Neuronal stem cell (in vitro differentiated cells): ENCODE measurements around the gene MYH14.
A peak's percentile ranks its signal among the peaks of the same experiment; 100 is the strongest.

ENCODE experiments used
- DNase-seq: peaks from one replicate; pipeline ENCODE4 v3.0.0-alpha.2; 2013; ENCODE audit warnings: low spot score
- H2AFZ ChIP-seq: one replicate; pipeline ENCODE4 v1.6.1; 2013; ENCODE audit warnings: mild to moderate bottlenecking, low read length, inconsistent platforms
- H2AK5ac ChIP-seq: 2 replicates; pipeline ENCODE4 v1.6.1; 2013; ENCODE audit warnings: low read depth, mild to moderate bottlenecking, inconsistent platforms, low read length, moderate library complexity, mixed read lengths
- H2BK120ac ChIP-seq: 2 replicates; pipeline ENCODE4 v1.6.1; 2013; ENCODE audit warnings: low read depth, mild to moderate bottlenecking, inconsistent platforms, low read length, moderate library complexity, mixed read lengths
- H2BK12ac ChIP-seq: one replicate; pipeline ENCODE4 v1.6.1; 2013; ENCODE audit warnings: low read length, inconsistent platforms
- H2BK15ac ChIP-seq: 2 replicates; pipeline ENCODE4 v1.6.1; 2013; ENCODE audit warnings: mild to moderate bottlenecking, low read length, inconsistent platforms, mixed read lengths
- H2BK5ac ChIP-seq: one replicate; pipeline ENCODE4 v1.6.1; 2013; ENCODE audit warnings: inconsistent platforms, mild to moderate bottlenecking, low read length, moderate library complexity
- H3K14ac ChIP-seq: one replicate; pipeline ENCODE4 v1.6.1; 2013; ENCODE audit warnings: low read length, inconsistent platforms
- H3K18ac ChIP-seq: 2 replicates; pipeline ENCODE4 v1.6.1; 2013; ENCODE audit warnings: low read length, inconsistent platforms
- H3K23ac ChIP-seq: 2 replicates; pipeline ENCODE4 v1.6.1; 2013; ENCODE audit warnings: low read depth, mild to moderate bottlenecking, mixed read lengths, low read length, inconsistent platforms; ENCODE audit not compliant: poor library complexity
- H3K27ac ChIP-seq: replicated peaks from 3 replicates; pipeline ENCODE4 v1.5.1; 2013; ENCODE audit warnings: low read length, inconsistent platforms
- H3K27me3 ChIP-seq, 3 experiments: 2 replicates each; pipeline ENCODE4 v1.6.1; 2013; ENCODE audit warnings: low read length in 3 of 3, mild to moderate bottlenecking in 2 of 3, inconsistent platforms in 1 of 3, low read depth in 1 of 3, mixed read lengths in 1 of 3, moderate library complexity in 1 of 3; ENCODE audit not compliant: control insufficient read depth in 3 of 3, insufficient read depth in 3 of 3
- H3K36me3 ChIP-seq, 2 donors: replicated peaks in 1 of 2; 2 replicates each; pipeline ENCODE4 v1.6.1; 2013; ENCODE audit warnings: low read length in 2 of 2; ENCODE audit not compliant: control insufficient read depth in 2 of 2, insufficient read depth in 2 of 2
- H3K4ac ChIP-seq: 2 replicates; pipeline ENCODE4 v1.6.1; 2013; ENCODE audit warnings: inconsistent platforms, mild to moderate bottlenecking, low read length, moderate library complexity
- H3K4me1 ChIP-seq, 2 donors: 1 replicate in 1 of 2; 2 replicates in 1 of 2; pipeline ENCODE4 v1.6.1; 2013; ENCODE audit warnings: low read length in 2 of 2, low read depth in 1 of 2; ENCODE audit not compliant: control insufficient read depth in 2 of 2, insufficient read depth in 1 of 2
- H3K4me2 ChIP-seq: one replicate; pipeline ENCODE4 v1.6.1; 2013; ENCODE audit warnings: mild to moderate bottlenecking, low read length, inconsistent platforms; ENCODE audit not compliant: insufficient read depth, poor library complexity, severe bottlenecking
- H3K4me3 ChIP-seq, 2 donors: 2 replicates each; pipeline ENCODE4 v1.5.1; 2013; ENCODE audit warnings: low read length in 2 of 2, mild to moderate bottlenecking in 2 of 2, inconsistent platforms in 1 of 2, moderate library complexity in 1 of 2
- H3K79me1 ChIP-seq: one replicate; pipeline ENCODE4 v1.6.1; 2013; ENCODE audit warnings: low read depth, mild to moderate bottlenecking, inconsistent platforms, low read length, moderate library complexity
- H3K9ac ChIP-seq: one replicate; pipeline ENCODE4 v1.6.1; 2013; ENCODE audit warnings: mild to moderate bottlenecking, low read depth, low read length, inconsistent platforms; ENCODE audit not compliant: poor library complexity
- H3K9me3 ChIP-seq, 2 donors: replicated peaks in 1 of 2; 2 replicates each; pipeline versions ENCODE3 to v1.6.1; 2013; ENCODE audit warnings: low read length in 2 of 2, mild to moderate bottlenecking in 2 of 2, inconsistent platforms in 1 of 2, low read depth in 1 of 2, mixed read lengths in 1 of 2, moderate library complexity in 1 of 2; ENCODE audit not compliant: control insufficient read depth in 2 of 2, insufficient read depth in 1 of 2
- H4K8ac ChIP-seq: one replicate; pipeline ENCODE4 v1.6.1; 2013; ENCODE audit warnings: low read depth, mild to moderate bottlenecking, inconsistent platforms, low read length, moderate library complexity
- H4K91ac ChIP-seq: one replicate; pipeline ENCODE4 v1.6.1; 2013; ENCODE audit warnings: low read length, low read depth, mild to moderate bottlenecking, inconsistent platforms; ENCODE audit not compliant: poor library complexity
- WGBS, 2 donors: extraction: QIAGEN DNeasy Blood & Tissue Kit; methylation state at CpG; one replicate each; pipeline ENCODE4 v1.1.7; 2013; ENCODE audit warnings: missing lambda C conversion rate in 2 of 2, mixed read lengths in 1 of 2; ENCODE audit not compliant: insufficient read length in 2 of 2, insufficient replicate concordance in 1 of 2; ENCODE audit errors: extremely low coverage in 2 of 2; 5-methylcytosine and 5-hydroxymethylcytosine counted together

MYH14 gene

DNA sequence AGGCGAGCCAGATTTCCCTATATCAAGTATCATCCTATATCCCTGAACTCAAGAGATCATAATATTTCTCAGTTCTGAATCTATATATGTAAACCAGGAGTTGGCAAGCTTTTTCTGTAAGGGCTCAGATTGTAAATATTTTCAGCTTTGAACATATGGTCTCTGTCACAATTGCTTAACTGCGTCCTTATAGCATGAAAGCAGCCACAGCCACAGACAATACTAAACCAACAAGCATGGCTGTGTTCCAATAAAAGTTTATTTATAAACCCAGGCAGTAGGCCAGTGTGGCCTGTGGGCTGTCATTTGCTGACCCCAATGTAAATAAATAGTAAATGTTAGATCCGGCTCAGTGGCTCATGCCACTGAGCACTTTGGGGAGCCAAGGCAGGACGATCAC is 12.2 kb upstream of the MYH14 start:
- no peak overlapping the region for H2BK5ac ChIP-seq
- DNase-seq: no peak
- peaks cover 0 to 7% (median 0%) of the 10 kb centered on the region in 3 experiments for H3K27me3 ChIP-seq
- H3K23ac ChIP-seq: no peak overlapping the region
- H3K9me3 ChIP-seq: peaks cover 0 to 3% of the 10 kb centered on the region in 2 donors
- H3K4me2 ChIP-seq: no peak overlapping the region
- no peak overlapping the region for H2AK5ac ChIP-seq
- no peak overlapping the region for H3K27ac ChIP-seq
- WGBS, 2 donors: no CpG with 5 or more reads among the region's 4 CpGs
- H3K4me1 ChIP-seq: no peaks in the 10 kb centered on the region
- H3K4me3 ChIP-seq: no peak overlapping the region
- no peak overlapping the region for H3K4ac ChIP-seq
- H3K14ac ChIP-seq: no peak overlapping the region
- H3K79me1 ChIP-seq: no peaks in the 10 kb centered on the region
- H2BK120ac ChIP-seq: no peak overlapping the region
- no peak overlapping the region for H4K91ac ChIP-seq
- H2BK15ac ChIP-seq: no peak overlapping the region
- peaks cover 0 to 2% of the 10 kb centered on the region in 2 donors for H3K36me3 ChIP-seq
- no peak overlapping the region for H3K9ac ChIP-seq
- H2BK12ac ChIP-seq: no peak overlapping the region
- no peak overlapping the region for H3K18ac ChIP-seq
- no peak overlapping the region for H4K8ac ChIP-seq
- H2AFZ ChIP-seq: no peak overlapping the region

DNA sequence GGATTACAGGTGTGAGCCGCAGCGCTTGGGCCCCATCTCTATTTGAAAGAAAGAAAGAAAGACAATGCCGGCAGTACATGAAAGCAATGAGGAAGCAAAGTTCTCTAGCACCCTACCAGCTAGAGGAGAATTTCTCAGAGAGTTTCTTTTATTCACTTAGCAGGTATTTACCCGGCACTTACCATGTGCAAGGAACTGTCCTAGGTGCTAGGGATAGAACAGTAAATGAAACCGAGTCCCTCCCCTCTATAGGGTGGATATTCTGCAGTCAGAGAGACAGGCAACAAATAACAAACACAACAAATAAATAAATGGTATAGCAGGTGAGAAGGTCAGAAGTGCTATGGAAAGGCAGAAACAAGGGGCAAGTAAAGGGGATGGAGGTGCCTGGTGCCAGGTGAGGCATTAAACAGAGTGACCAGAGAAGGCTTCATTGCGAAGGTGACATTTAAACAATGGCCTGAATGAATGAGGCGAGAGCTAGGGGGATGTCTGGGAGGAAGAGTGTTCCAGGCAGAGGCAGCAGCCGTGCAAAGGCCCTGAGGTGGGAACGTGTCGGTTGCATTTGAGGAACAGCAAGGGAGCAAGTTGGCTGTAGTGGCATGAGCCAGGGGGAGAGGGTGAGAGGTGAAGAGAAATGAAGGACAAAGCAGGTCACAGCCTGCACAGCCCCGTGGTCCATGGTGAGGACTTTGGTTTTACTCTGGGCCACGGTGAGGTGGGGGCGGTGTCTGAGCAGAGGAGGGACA is 10.8 kb upstream of the MYH14 start:
- Histone ChIP-seq H3K14ac (peak overlapping the region; percentile 6), H2AK5ac (no peak overlapping the region), H4K91ac (no peak overlapping the region)

DNA sequence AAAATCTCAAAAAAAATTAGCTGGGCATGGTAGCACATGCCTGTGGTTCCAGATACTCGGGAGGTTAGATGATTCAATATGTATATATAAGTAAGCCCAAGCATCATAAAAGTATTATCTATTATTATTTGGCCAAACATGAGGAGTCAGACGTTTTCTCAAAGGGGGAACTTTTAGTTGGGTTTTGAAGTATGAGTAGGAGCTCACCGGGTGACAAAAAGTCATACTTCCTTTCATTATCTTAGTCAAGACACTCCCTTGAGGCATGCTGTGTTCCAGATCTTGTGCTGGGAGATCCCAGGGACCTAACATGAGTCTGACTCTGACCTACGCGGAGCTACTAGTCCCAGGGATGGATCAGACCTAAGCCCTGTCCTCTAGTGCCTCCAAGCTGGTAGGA is 8.2 kb upstream of the MYH14 start:
- H3K27ac ChIP-seq: no peak overlapping the region
- no peak overlapping the region for H3K4me3 ChIP-seq
- no peak for DNase-seq
- H2AFZ ChIP-seq: no peak overlapping the region
- H2BK12ac ChIP-seq: no peak overlapping the region
- H2AK5ac ChIP-seq: no peak overlapping the region
- no peak overlapping the region for H2BK120ac ChIP-seq
- H4K91ac ChIP-seq: no peak overlapping the region
- H3K14ac ChIP-seq: no peak overlapping the region
- no peak overlapping the region for H3K9ac ChIP-seq
- H3K4me1 ChIP-seq: peaks cover 0 to 6% of the 10 kb centered on the region in 2 donors
- H3K27me3 ChIP-seq: peaks cover 0 to 11% (median 0%) of the 10 kb centered on the region in 3 experiments
- no peak overlapping the region for H3K4ac ChIP-seq
- H2BK15ac ChIP-seq: no peak overlapping the region
- no peak overlapping the region for H3K18ac ChIP-seq
- H3K9me3 ChIP-seq: peaks cover 0 to 3% of the 10 kb centered on the region in 2 donors
- no peak overlapping the region for H2BK5ac ChIP-seq
- H3K36me3 ChIP-seq: no peaks in the 10 kb centered on the region
- no CpG with 5 or more reads among the region's 5 CpGs for WGBS, 2 donors
- no peak overlapping the region for H3K23ac ChIP-seq
- H3K4me2 ChIP-seq: no peak overlapping the region
- H3K79me1 ChIP-seq: no peaks in the 10 kb centered on the region
- H4K8ac ChIP-seq: no peak overlapping the region

More for the DNA sequence above, 10.8 kb upstream of the MYH14 start:
- no peak overlapping the region for H3K4ac ChIP-seq
- H2BK15ac ChIP-seq: no peak overlapping the region
- H2AFZ ChIP-seq: no peak overlapping the region
- no peaks in the 10 kb centered on the region for H3K79me1 ChIP-seq
- H3K4me3 ChIP-seq: no peak overlapping the region
- H4K8ac ChIP-seq: no peak overlapping the region
- no peak overlapping the region for H3K9ac ChIP-seq
- no peak for DNase-seq
- peaks cover 0 to 2% of the 10 kb centered on the region in 2 donors for H3K36me3 ChIP-seq
- WGBS, 2 donors: no CpG with 5 or more reads among the region's 13 CpGs
- H3K4me2 ChIP-seq: no peak overlapping the region
- no peak overlapping the region for H2BK120ac ChIP-seq
- H3K27me3 ChIP-seq: peaks cover 0 to 10% (median 0%) of the 10 kb centered on the region in 3 experiments
- H3K27ac ChIP-seq: no peak overlapping the region
- no peak overlapping the region for H3K18ac ChIP-seq
- H3K9me3 ChIP-seq: peaks cover 0 to 3% of the 10 kb centered on the region in 2 donors
- no peak overlapping the region for H3K23ac ChIP-seq
- H2BK12ac ChIP-seq: no peak overlapping the region
- H3K4me1 ChIP-seq: no peaks in the 10 kb centered on the region
- H2BK5ac ChIP-seq: no peak overlapping the region

GRCh38 chr19:50196322-50196932 is 7.0 kb upstream of the MYH14 start:
- no peaks in the 10 kb centered on the region for H3K36me3 ChIP-seq
- no peak overlapping the region for H4K91ac ChIP-seq
- H3K4me3 ChIP-seq: no peak overlapping the region
- H2BK15ac ChIP-seq: no peak overlapping the region
- H3K18ac ChIP-seq: no peak overlapping the region
- H3K27ac ChIP-seq: no peak overlapping the region
- H3K9ac ChIP-seq: no peak overlapping the region
- no peak overlapping the region for H3K4ac ChIP-seq
- no peaks in the 10 kb centered on the region for H3K79me1 ChIP-seq
- no peak overlapping the region for H2BK12ac ChIP-seq
- H2AK5ac ChIP-seq: no peak overlapping the region
- H4K8ac ChIP-seq: no peak overlapping the region
- no peak overlapping the region for H2AFZ ChIP-seq
- DNase-seq: no peak
- H3K27me3 ChIP-seq: peaks cover 0 to 11% (median 0%) of the 10 kb centered on the region in 3 experiments
- H2BK120ac ChIP-seq: no peak overlapping the region
- H2BK5ac ChIP-seq: no peak overlapping the region
- no peak overlapping the region for H3K4me2 ChIP-seq
- 100% methylated on average over 1 of the region's 4 CpGs; no CpG with 5 or more reads in 1 of the 2 donors for WGBS, 2 donors
- H3K9me3 ChIP-seq: peaks cover 0 to 3% of the 10 kb centered on the region in 2 donors
- no peak overlapping the region for H3K14ac ChIP-seq
- H3K23ac ChIP-seq: no peak overlapping the region
- peaks cover 0 to 6% of the 10 kb centered on the region in 2 donors for H3K4me1 ChIP-seq
